COLO668 (cell line): ENCODE measurements around the gene METTL3.
A peak's percentile ranks its signal among the peaks of the same experiment; 100 is the strongest.
"Not testable (repeated sequence)": the region's sequence is repeated elsewhere in the genome, so short reads cannot be mapped to it uniquely, and the experiment has no call there.

ENCODE experiments used
- DNase-seq: peaks from one replicate; lab custom pipeline; 2025; ENCODE audit not compliant: unreplicated experiment; lab: John Stamatoyannopoulos, UW

Gene METTL3

GRCh38 chr14:21510735-21511657, at the start of gene METTL3:
TSS of gene METTL3 (minus strand) at chr14:21511340. CDS start at chr14:21511223, 117 bp downstream.
- DNase-seq, result peak; percentile 96

DNA sequence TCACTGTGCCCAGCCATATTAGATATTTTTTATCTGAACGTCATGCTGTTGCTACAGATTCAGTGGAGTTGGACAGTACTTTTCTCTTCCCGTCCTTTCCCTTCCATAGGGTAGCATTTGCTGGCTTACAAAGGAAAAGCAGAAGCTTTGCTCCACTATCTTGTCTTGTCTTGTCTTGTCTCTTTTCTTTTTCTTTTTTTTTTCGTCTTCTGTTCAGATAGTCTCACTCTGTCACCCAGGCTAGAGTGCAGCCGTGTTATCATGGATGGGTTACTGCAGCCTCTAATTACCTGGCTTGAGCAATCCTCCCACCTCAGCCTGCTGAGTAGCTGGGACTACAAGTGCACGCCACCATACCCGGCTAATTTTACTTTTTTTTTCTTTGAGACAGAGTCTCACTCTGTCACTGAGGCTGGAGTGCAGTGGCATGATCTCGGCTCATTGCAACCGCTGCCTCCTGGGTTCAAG, 47.6 kb upstream of the METTL3 start:
- no peak for DNase-seq

DNA sequence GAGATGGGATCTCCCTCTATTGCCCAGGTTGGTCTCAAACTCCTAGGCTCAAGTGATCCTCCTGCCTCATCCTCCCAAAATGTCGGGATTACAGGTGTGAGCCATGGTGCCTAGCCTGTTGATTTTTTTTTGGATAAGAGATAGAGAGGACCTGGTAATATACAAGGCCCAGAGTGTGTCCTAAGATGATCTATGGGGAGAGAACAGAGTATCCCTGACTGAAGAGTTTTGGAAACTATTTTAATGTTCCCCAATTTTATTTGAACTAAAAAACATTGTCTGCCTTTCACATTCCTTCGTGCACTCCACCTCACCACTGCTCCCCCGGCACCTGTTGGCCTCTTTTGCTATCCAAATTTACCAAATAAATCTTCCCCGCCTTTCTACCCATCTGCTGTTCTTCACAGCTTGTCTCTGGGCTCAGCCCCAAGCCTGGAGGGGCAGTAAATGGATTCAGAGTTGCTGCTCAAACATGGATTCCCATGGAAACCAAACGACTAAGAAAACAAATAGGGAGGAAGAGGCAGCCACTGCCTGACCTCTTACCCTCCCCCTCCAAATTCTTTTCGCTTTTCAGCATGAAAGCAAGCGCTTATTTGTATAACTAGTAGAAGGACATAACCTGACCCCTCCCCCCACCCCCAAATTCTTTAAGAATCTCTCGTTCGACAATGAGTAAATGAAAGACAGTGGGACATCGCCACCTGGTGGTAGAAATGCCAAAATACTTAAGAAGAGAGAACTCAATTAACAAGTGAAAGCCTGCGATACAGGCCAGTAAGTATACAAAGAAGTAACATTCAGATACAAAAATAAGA, 46.2 kb upstream of the METTL3 start:
- peak; percentile 84 for DNase-seq

GRCh38 chr14:21556378-21557083, 45.4 kb upstream of the METTL3 start:
- no peak for DNase-seq

- no peak for DNase-seq
Measured at GRCh38 chr14:21553266-21553665, 42.1 kb upstream of the METTL3 start.

DNA sequence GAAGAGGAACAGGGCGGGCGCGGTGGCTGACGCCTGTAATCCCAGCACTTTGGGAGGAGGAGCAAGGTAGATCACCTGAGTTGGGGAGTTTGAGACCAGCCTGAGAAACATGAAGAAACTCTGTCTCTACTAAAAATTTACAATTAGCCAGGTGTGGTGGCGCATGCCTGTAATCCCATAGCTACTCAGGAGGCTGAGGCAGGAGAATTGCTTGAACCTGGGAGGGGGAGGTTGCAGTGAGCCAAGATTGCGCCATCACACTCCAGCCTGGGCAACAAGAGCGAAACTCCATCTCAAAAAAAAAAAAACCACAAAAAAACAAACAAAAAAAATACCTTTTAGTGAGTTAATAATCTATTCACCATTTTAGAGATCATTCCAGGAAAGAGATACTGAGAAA, 33.4 kb upstream of the METTL3 start:
- DNase-seq, result not testable (repeated sequence)

- DNase-seq, result no peak
Measured at GRCh38 chr14:21543963-21544362, 32.8 kb upstream of the METTL3 start.

- DNase-seq, result no peak
Measured at GRCh38 chr14:21543521-21543960, 32.4 kb upstream of the METTL3 start.

GRCh38 chr14:21541413-21542074, 30.4 kb upstream of the METTL3 start:
- no peak for DNase-seq

- DNase-seq, result no peak
Measured at GRCh38 chr14:21539189-21539940, 28.2 kb upstream of the METTL3 start.

DNA sequence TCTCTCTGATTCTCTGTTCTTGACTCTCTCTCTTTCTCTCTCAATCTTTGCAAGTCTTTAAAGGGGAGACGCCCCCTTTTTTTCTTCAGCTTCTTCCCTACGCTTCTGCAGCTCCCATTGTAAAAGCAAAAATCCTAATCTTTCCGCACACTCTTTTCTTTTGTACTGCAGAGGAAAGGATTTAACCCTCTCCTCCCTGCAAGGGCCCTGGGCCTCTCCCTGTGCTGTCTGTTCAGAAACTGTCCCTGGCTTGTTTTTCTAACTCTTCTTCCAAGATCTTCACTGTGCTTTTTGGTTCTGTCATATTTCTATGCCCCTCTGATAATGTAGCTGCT, 25.9 kb upstream of the METTL3 start:
- no peak for DNase-seq

GRCh38 chr14:21536418-21537089, 25.4 kb upstream of the METTL3 start:
- DNase-seq, result no peak

DNA sequence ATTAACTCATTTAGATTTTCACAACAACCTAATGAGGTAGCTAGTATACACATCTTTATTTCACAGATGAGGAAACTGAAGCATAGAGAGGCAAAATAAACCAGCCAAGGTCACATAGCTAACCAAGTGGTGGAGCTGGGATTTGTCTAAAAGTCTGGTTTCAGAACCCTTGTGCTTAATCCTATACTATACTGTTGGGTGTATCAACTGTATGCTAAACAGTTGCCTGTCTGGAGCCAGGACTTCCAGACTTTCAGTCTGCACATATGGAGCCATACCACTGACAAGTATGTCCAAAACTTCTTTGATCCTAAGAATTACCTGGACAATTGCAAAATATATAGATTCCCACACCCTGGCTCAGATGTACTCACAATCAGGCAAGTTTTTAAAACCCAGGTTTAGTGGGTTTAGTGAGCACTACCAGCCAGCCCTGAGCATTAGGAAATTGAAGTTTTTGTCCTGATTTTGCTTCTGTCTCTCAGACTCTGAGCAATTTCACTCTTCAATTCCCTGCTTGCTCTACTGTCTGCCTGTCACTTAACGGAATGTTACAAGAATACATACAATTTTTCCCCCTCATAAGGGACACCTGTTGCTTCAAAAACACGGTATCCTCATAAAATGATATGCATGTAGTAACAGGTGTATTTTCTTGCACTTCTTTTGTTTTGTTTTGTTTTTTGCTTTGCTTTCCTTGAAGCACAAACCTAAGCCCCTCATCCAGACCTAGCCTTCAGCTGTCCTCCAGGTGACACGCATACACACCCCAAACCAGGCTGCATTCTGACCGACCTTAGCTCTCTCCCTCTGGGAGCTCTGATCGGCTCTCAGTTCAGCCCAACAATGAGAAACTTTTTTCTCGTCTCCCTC, 24.6 kb upstream of the METTL3 start:
- DNase-seq, result no peak

DNA sequence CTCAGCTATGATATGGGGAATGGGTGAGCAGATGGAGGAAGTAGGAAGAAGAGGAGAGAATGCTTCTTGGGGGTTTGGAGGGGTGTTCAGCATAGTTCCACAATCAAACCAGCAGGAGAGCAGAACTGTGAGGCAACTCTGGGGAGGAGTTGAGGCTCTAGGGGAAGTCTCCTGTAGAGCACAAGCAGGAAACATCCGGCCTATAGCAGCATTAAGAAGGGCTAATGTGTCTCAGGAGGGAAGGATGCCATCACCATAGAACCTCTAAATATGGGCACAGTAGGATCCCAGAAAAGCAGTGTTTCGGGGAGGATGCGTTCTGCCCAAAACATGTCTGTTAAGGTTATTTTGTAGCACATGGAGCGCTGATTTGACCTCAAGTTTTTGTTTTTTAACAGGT, 23.4 kb upstream of the METTL3 start:
- DNase-seq, result no peak

GRCh38 chr14:21533294-21533693, 22.2 kb upstream of the METTL3 start:
- DNase-seq, result no peak

DNA sequence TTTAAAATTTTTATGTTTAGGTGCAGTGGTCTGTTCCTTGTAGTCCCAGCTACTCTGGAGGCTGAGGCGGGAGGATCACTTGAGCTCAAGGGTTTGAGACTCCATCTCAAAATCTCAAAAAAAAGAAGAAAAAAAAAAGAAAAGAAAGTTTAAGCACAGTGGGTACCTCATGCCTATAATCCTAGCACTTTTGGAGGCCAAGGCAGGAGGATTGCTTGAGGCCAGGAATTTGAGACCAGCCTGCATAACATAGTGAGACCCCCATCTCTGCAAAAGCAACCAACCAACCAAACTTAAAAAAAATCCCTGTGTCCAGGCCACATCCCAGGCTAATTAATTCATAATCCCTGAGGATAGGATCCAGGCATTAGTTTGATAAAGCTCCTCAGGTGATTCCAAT, 18.4 kb upstream of the METTL3 start:
- no peak for DNase-seq

DNA sequence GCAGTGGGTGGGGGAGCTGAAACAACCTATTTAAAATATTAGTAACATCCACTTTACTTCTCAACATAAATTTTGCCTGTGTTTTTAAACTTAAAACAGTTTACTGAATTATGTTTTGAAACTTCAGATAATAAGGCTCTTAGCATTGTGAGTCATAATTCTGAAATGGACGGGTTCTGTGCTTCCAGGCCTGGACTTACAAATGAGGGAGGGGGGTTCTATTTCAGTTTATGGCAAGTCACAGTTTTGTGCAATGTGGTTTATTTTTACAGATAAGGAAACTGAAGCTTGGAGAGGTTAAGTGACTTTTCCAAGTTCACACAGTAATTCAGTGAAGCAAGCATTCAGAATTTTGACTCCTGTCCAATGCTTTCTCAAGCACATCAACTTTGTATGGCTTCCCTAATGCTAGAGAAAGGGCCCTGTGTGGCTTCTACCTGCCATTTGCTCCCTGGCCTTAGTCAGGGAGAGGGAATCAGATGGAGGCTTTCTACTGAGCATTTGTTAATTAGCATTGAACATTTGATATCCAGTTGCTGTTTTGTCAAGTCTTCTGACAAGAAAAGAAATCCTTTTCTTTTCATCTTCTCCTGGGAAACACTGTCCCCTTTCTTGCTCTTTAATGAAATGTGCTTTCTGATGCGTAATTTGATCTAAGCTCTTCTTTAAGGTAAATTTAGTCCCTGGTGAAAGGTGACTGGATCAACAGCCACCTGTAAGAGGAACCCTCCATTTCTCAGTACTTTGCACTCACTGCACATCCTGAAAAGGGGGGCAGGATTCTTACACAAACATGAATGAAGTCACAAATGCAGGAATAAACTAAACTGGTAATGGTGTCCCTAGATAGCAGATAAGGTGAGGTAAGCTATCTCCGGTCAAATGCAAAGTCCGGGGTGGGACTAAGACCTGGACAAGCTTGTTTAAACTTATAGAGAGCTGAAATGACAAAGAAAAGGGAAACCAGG, 17.5 kb upstream of the METTL3 start:
- no peak for DNase-seq
